IMR-90 (cell line): Measurements from ENCODE around the gene RBPJ. TPM values are rescaled to one million over a fixed set of nuclear protein-coding genes. Genes with fewer than 3 reads are reported as not detected.

Source experiments
- ATAC-seq: fragments of 200-7000 bp; cut with Tn5 transposase; 2 replicates; pipeline ENCODE4 v1.9.1; 2020; ENCODE audit warnings: low read depth, mild to moderate bottlenecking, moderate library complexity
- BruUV-seq: library from RNA; stranded (reverse); fragments of 400-500 nt; replicated peaks from 2 replicates; lab custom pipeline; 2021; lab: Mats Ljungman, UMichigan
- CTCF ChIA-PET: fragments of 300-600 bp; formaldehyde crosslinking; extraction: SDS; loops from one replicate; lab custom pipeline; 2021; ENCODE audit warnings: antibody characterized with exemption; lab: Yijun Ruan, JAX
- POLR2A ChIA-PET: fragments of 300-600 bp; sonication (Branson Sonifier 250); formaldehyde crosslinking; loops from one replicate; lab custom pipeline; 2022; ENCODE audit warnings: antibody characterized with exemption; ENCODE audit not compliant: unreplicated experiment; lab: Charles Lee
- DNase-seq: peaks from one replicate; pipeline ENCODE4 v3.0.0; 2013
- H2AFZ ChIP-seq: replicated peaks from 2 replicates; pipeline ENCODE3; 2013; ENCODE audit warnings: low read length, mild to moderate bottlenecking; ENCODE audit not compliant: poor library complexity
- H2AK5ac ChIP-seq: 2 replicates; pipeline ENCODE4 v1.6.1; 2013; ENCODE audit warnings: low read depth, low read length, inconsistent platforms
- H2AK9ac ChIP-seq: replicated peaks from 2 replicates; pipeline ENCODE3; 2013; ENCODE audit warnings: mild to moderate bottlenecking, low read depth, low read length, moderate library complexity; ENCODE audit not compliant: poor library complexity
- H2BK120ac ChIP-seq: 2 replicates; pipeline ENCODE4 v1.6.1; 2013; ENCODE audit warnings: low read depth, low read length, inconsistent platforms
- H2BK15ac ChIP-seq: 3 replicates; pipeline ENCODE4 v1.6.1; 2013; ENCODE audit warnings: low read depth, low read length, inconsistent platforms
- H2BK20ac ChIP-seq: 2 replicates; pipeline ENCODE4 v1.6.1; 2013; ENCODE audit warnings: low read depth, mild to moderate bottlenecking, inconsistent platforms, low read length, moderate library complexity
- H2BK5ac ChIP-seq: 2 replicates; pipeline ENCODE4 v1.6.1; 2013; ENCODE audit warnings: mild to moderate bottlenecking, low read depth, low read length, inconsistent platforms; ENCODE audit not compliant: poor library complexity, severe bottlenecking
- H3K14ac ChIP-seq: replicated peaks from 2 replicates; pipeline ENCODE4 v1.6.1; 2013; ENCODE audit warnings: low read depth, low read length, inconsistent platforms
- H3K18ac ChIP-seq: 2 replicates; pipeline ENCODE4 v1.6.1; 2013; ENCODE audit warnings: low read depth, low read length, control low read depth
- H3K23ac ChIP-seq: 2 replicates; pipeline ENCODE4 v1.6.1; 2013; ENCODE audit warnings: low read depth, low read length, inconsistent platforms
- H3K27ac ChIP-seq: 2 replicates; pipeline ENCODE4 v1.5.1; 2013; ENCODE audit warnings: mild to moderate bottlenecking, control low read depth, low read length; ENCODE audit not compliant: insufficient read depth
- H3K27me3 ChIP-seq: 2 replicates; pipeline ENCODE4 v1.6.1; 2013; ENCODE audit warnings: low read length; ENCODE audit not compliant: control insufficient read depth, insufficient read depth
- H3K36me3 ChIP-seq: 2 replicates; pipeline ENCODE4 v1.6.1; 2013; ENCODE audit warnings: low read length, mixed read lengths; ENCODE audit not compliant: control insufficient read depth, insufficient read depth
- H3K4ac ChIP-seq: 2 replicates; pipeline ENCODE4 v1.6.1; 2013; ENCODE audit warnings: low read depth, low read length, inconsistent platforms
- H3K4me1 ChIP-seq: 2 replicates; pipeline ENCODE4 v1.6.1; 2013; ENCODE audit warnings: low read length, mixed read lengths; ENCODE audit not compliant: control insufficient read depth, insufficient read depth
- H3K4me2 ChIP-seq: 2 replicates; pipeline ENCODE4 v1.6.1; 2013; ENCODE audit warnings: low read depth, mild to moderate bottlenecking, control low read depth, low read length, moderate library complexity
- H3K4me3 ChIP-seq: 2 replicates; pipeline ENCODE4 v1.5.1; 2013; ENCODE audit warnings: low read depth, mild to moderate bottlenecking, control low read depth, low read length, moderate library complexity; ENCODE audit not compliant: insufficient read depth
- H3K56ac ChIP-seq: 2 replicates; pipeline ENCODE4 v1.6.1; 2013; ENCODE audit warnings: low read length, inconsistent platforms; ENCODE audit not compliant: insufficient read depth; ENCODE audit errors: extremely low read depth
- H3K79me1 ChIP-seq, 2 experiments: 2 replicates each; pipeline ENCODE4 v1.6.1; 2013; ENCODE audit warnings: low read length in 2 of 2, inconsistent platforms in 1 of 2, low read depth in 1 of 2
- H3K9ac ChIP-seq: 2 replicates; pipeline ENCODE4 v1.6.1; 2013; ENCODE audit warnings: low read depth, low read length, control low read depth
- H3K9me1 ChIP-seq: 2 replicates; pipeline ENCODE4 v1.6.1; 2013; ENCODE audit warnings: low read length, inconsistent platforms; ENCODE audit not compliant: insufficient read depth
- H3K9me3 ChIP-seq: 2 replicates; pipeline ENCODE4 v1.6.1; 2013; ENCODE audit warnings: low read length; ENCODE audit not compliant: control insufficient read depth, insufficient read depth
- H4K20me1 ChIP-seq: 2 replicates; pipeline ENCODE4 v1.6.1; 2013; ENCODE audit warnings: low read length, inconsistent platforms; ENCODE audit not compliant: insufficient read depth
- H4K5ac ChIP-seq: 2 replicates; pipeline ENCODE4 v1.6.1; 2013; ENCODE audit warnings: mild to moderate bottlenecking, low read depth, low read length, control low read depth
- H4K8ac ChIP-seq, 2 experiments: 2 replicates each; pipeline ENCODE4 v1.6.1; 2013; ENCODE audit warnings: low read depth in 2 of 2, low read length in 2 of 2, control low read depth in 1 of 2, inconsistent platforms in 1 of 2
- H4K91ac ChIP-seq: 2 replicates; pipeline ENCODE4 v1.6.1; 2013; ENCODE audit warnings: low read depth, low read length, inconsistent platforms; ENCODE audit not compliant: insufficient read depth
- BHLHE40 ChIP-seq: fragments of 150-350 bp; IDR thresholded peaks from 2 replicates; pipeline ENCODE4 v1.6.1; 2016; ENCODE audit warnings: mild to moderate bottlenecking, low read depth, low read length
- CEBPB ChIP-seq: IDR thresholded peaks from 2 replicates; pipeline ENCODE4 v1.6.1; 2012; ENCODE audit warnings: low read depth, low read length, improper control_type of control experiment
- CHD1 ChIP-seq: IDR thresholded peaks from 2 replicates; pipeline ENCODE4 v1.6.1; 2012; ENCODE audit warnings: low read depth, low read length, improper control_type of control experiment
- FOS ChIP-seq: fragments of 150-350 bp; IDR thresholded peaks from 2 replicates; pipeline ENCODE4 v1.6.1; 2016; ENCODE audit warnings: low read depth, low read length
- MAFK ChIP-seq: IDR thresholded peaks from 2 replicates; pipeline ENCODE4 v1.6.1; 2012; ENCODE audit warnings: low read depth, low read length, improper control_type of control experiment
- MAZ ChIP-seq: IDR thresholded peaks from 2 replicates; pipeline ENCODE4 v1.6.1; 2012; ENCODE audit warnings: low read depth, mild to moderate bottlenecking, low read length, improper control_type of control experiment, moderate library complexity, borderline replicate concordance
- MXI1 ChIP-seq: IDR thresholded peaks from 2 replicates; pipeline ENCODE4 v1.6.1; 2012; ENCODE audit warnings: low read depth, mild to moderate bottlenecking, low read length, moderate library complexity, borderline replicate concordance
- NFE2L2 ChIP-seq: fragments of 150-350 bp; IDR thresholded peaks from 2 replicates; pipeline ENCODE4 v1.6.1; 2016; ENCODE audit warnings: low read depth, mild to moderate bottlenecking, low read length
- POLR2A ChIP-seq: IDR thresholded peaks from 2 replicates; pipeline ENCODE4 v1.6.1; 2012; ENCODE audit warnings: mild to moderate bottlenecking, low read depth, low read length
- RAD21 ChIP-seq: IDR thresholded peaks from 2 replicates; pipeline ENCODE4 v1.6.1; 2012; ENCODE audit warnings: low read length, improper control_type of control experiment
- RCOR1 ChIP-seq: IDR thresholded peaks from 2 replicates; pipeline ENCODE4 v1.6.1; 2012; ENCODE audit warnings: mild to moderate bottlenecking, low read length, improper control_type of control experiment; ENCODE audit not compliant: insufficient replicate concordance
- RFX5 ChIP-seq: IDR thresholded peaks from 2 replicates; pipeline ENCODE4 v1.8.0; 2012; ENCODE audit warnings: low read depth, mild to moderate bottlenecking, low read length, moderate library complexity
- SMC3 ChIP-seq: fragments of 150-350 bp; IDR thresholded peaks from 2 replicates; pipeline ENCODE4 v1.6.1; 2016; ENCODE audit warnings: low read depth, mild to moderate bottlenecking, antibody characterized with exemption, low read length, moderate library complexity
- WGBS, 2 experiments: methylation state at CpG; one replicate each; pipeline versions ENCODE4 v1.1.5 to v1.1.7; 2013; ENCODE audit warnings: missing lambda C conversion rate in 2 of 2; ENCODE audit not compliant: insufficient read length in 1 of 2; ENCODE audit errors: extremely low coverage in 2 of 2; 5-methylcytosine and 5-hydroxymethylcytosine counted together
- dilution Hi-C: fragments of 300-500 bp; cut with HindIII; formaldehyde crosslinking; loops from one replicate; pipeline ENCODE4 v1.14.3; 2018; ENCODE audit warnings: low sequenced_read_pairs; ENCODE audit not compliant: unreplicated experiment
- in situ Hi-C: fragments of 300-500 bp; cut with MboI; formaldehyde crosslinking; loops from 3 replicates; pipeline ENCODE4 v1.14.3; 2019; ENCODE audit warnings: low sequenced_read_pairs, inconsistent platforms, mixed read lengths
- intact Hi-C: fragments of 100-400 bp; cut with micrococcal nuclease; formaldehyde crosslinking; loops from 2 replicates; pipeline ENCODE4 v1.10.0; 2022
- polyA plus RNA-seq, 3 experiments: library from polyadenylated mRNA; depleted of rRNA; stranded (reverse); fragments of >200 nt; gene quantifications; 2 replicates each; pipeline ENCODE4 v1.2.3, GENCODE V29; 2012; ENCODE audit warnings: low replicate concordance in 1 of 3
- total RNA-seq: library from RNA; depleted of rRNA; stranded (reverse); fragments of >200 nt; gene quantifications from 2 replicates; pipeline ENCODE4 v1.2.3, GENCODE V29; 2012
- TF ChIP-seq, protein P1 (sequence below): fragments of 150-350 bp; IDR thresholded peaks from 2 replicates; pipeline ENCODE4 v1.6.1; 2016; ENCODE audit warnings: low read depth, mild to moderate bottlenecking, low read length, moderate library complexity, borderline replicate concordance
- TF ChIP-seq, protein P2 (sequence below): fragments of 150-350 bp; IDR thresholded peaks from 2 replicates; pipeline ENCODE4 v1.6.1; 2017; ENCODE audit warnings: mild to moderate bottlenecking, antibody characterized with exemption, low read length, low read depth
- TF ChIP-seq, protein P3 (sequence below): conservative IDR thresholded peaks from 2 replicates; pipeline ENCODE4 v1.5.1; 2012; ENCODE audit warnings: mild to moderate bottlenecking, low read depth, low read length, improper control_type of control experiment

The RBPJ gene
- total and polyA plus RNA-seq, 2 of the 4 experiments (the other 2 are of a cell fraction): 50.3 to 148 TPM

DNA sequence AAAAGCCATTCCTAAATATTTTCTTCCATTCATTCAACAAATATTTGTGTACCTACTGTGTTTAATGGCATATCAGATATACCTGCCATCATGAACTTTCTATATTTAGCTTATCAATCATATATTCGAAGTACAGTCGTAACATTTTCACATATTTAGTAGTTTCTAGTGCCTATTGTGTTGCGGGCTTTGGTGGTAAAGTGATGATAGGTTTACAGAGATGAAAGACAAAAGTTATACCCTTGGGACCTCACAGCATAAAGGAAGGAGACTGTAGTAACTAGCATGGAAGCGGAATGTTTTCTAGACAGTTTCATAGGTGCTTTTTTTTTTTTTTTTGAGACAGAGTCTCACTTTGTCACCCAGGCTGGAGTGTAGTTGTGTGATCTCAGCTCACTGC is 39.5 kb downstream of the RBPJ start:
- Histone ChIP-seq H3K18ac (no peak overlapping the region), H2BK20ac (no peak overlapping the region), H2AK5ac (no peak overlapping the region), H3K4me3 (no peak overlapping the region), H3K23ac (no peak overlapping the region), H2AFZ (no peak overlapping the region), H3K9me3 (no peaks in the 10 kb centered on the region), H2AK9ac (no peak overlapping the region), H2BK120ac (no peak overlapping the region), H2BK15ac (no peak overlapping the region), H4K8ac (no peak overlapping the region), H3K27me3 (no peaks in the 10 kb centered on the region), H3K4me1 (peaks cover 11% of the 10 kb centered on the region), H4K5ac (no peak overlapping the region), H3K14ac (no peak overlapping the region), H3K27ac (no peak overlapping the region), H4K20me1 (peaks cover 69% of the 10 kb centered on the region), H3K9ac (no peak overlapping the region), H3K79me1 (peaks cover 17 to 60% of the 10 kb centered on the region in 2 experiments), H3K4me2 (no peak overlapping the region), H3K36me3 (no peaks in the 10 kb centered on the region), H2BK5ac (no peak overlapping the region), H3K56ac (no peak overlapping the region), H4K91ac (no peak overlapping the region), H3K9me1 (peaks cover 14% of the 10 kb centered on the region), H3K4ac (no peak overlapping the region)
- WGBS, 2 experiments: no CpG with 5 or more reads among the region's 4 CpGs
- DNase-seq (no peak), ATAC-seq (no peak)
- POLR2A ChIA-PET: no interaction called here
- in situ Hi-C loops (no loop called here), intact Hi-C loops (no loop called here), dilution Hi-C loops (no loop called here)
- BruUV-seq: no TSS peak
- CTCF ChIA-PET: interaction anchor here (2.3 kb wide), 1 partner anchor 11 kb away, joined by 6 read pairs; no protein-coding TSS in a partner anchor
- no peak for TF ChIP-seq POLR2A
- no peak for TF ChIP-seq MXI1
- no peak for TF ChIP-seq CEBPB
- TF ChIP-seq, protein P1, sequence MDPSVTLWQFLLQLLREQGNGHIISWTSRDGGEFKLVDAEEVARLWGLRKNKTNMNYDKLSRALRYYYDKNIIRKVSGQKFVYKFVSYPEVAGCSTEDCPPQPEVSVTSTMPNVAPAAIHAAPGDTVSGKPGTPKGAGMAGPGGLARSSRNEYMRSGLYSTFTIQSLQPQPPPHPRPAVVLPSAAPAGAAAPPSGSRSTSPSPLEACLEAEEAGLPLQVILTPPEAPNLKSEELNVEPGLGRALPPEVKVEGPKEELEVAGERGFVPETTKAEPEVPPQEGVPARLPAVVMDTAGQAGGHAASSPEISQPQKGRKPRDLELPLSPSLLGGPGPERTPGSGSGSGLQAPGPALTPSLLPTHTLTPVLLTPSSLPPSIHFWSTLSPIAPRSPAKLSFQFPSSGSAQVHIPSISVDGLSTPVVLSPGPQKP: no peak
- no peak for TF ChIP-seq RCOR1
- TF ChIP-seq MAFK: no peak
- TF ChIP-seq MAZ: no peak
- no peak for TF ChIP-seq NFE2L2
- TF ChIP-seq RAD21: no peak
- TF ChIP-seq RFX5: no peak
- no peak for TF ChIP-seq BHLHE40
- TF ChIP-seq, protein P2, sequence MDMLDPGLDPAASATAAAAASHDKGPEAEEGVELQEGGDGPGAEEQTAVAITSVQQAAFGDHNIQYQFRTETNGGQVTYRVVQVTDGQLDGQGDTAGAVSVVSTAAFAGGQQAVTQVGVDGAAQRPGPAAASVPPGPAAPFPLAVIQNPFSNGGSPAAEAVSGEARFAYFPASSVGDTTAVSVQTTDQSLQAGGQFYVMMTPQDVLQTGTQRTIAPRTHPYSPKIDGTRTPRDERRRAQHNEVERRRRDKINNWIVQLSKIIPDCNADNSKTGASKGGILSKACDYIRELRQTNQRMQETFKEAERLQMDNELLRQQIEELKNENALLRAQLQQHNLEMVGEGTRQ: no peak
- TF ChIP-seq, protein P3, sequence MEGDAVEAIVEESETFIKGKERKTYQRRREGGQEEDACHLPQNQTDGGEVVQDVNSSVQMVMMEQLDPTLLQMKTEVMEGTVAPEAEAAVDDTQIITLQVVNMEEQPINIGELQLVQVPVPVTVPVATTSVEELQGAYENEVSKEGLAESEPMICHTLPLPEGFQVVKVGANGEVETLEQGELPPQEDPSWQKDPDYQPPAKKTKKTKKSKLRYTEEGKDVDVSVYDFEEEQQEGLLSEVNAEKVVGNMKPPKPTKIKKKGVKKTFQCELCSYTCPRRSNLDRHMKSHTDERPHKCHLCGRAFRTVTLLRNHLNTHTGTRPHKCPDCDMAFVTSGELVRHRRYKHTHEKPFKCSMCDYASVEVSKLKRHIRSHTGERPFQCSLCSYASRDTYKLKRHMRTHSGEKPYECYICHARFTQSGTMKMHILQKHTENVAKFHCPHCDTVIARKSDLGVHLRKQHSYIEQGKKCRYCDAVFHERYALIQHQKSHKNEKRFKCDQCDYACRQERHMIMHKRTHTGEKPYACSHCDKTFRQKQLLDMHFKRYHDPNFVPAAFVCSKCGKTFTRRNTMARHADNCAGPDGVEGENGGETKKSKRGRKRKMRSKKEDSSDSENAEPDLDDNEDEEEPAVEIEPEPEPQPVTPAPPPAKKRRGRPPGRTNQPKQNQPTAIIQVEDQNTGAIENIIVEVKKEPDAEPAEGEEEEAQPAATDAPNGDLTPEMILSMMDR: no peak
- no peak for TF ChIP-seq FOS
- TF ChIP-seq CHD1: no peak
- TF ChIP-seq SMC3: no peak
